SK-MEL-5 (cell line): ENCODE data around the gene BIVM. TPM values are rescaled to one million over a fixed set of nuclear protein-coding genes. Genes with fewer than 3 reads are reported as not detected.

Source experiments
- DNase-seq: peaks from one replicate; pipeline ENCODE4 v3.0.0-alpha.2; 2016; ENCODE audit warnings: low read depth, low spot score
- in situ Hi-C: cut with HindIII; loops from 2 replicates; pipeline ENCODE4 v1.10.0; 2016; ENCODE audit warnings: low sequenced_read_pairs, high pct_unique_total_duplicates, low pct_unique_long_range_greater_than_20kb
- total RNA-seq: library from RNA; depleted of rRNA; stranded (reverse); fragments of >200 nt; shearing (Covaris generic); gene quantifications from 2 replicates; pipeline ENCODE4 v1.2.3, GENCODE V29; 2014

BIVM gene
- total RNA-seq, 1 experiment from 2014 or later: 15.5 TPM

DNA sequence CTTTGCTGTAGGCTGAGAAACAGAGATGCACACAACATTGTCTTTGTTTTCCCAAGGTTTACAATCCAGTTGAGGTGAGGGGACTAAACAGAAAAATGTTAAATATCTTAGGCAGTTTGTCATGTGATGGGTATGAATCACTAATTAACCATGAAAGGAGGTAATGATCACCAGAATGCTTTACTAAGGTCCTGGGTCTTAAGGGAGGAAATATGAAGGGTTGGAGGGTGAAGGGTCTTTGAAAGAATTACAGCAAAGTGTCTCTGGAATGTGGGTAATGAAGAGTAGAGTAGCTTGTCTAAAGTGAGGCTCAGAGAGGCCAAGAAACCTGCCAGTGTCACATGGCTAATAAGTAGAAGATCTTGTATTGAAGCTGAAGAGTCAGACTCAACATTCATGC is 19.0 kb downstream of the BIVM start:
- in situ Hi-C loops: no loop called here
- DNase-seq: peak; percentile 11

- in situ Hi-C loops: no loop called here
- DNase-seq: no peak
These were observed 26.5 kb downstream of the BIVM start for GRCh38 chr13:102825400-102825799.

- DNase-seq: peak; percentile 25
- in situ Hi-C loops: no loop called here
These were observed 27.2 kb downstream of the BIVM start for GRCh38 chr13:102825921-102826706.

- in situ Hi-C loops: no loop called here
- no peak for DNase-seq
These were observed 31.7 kb downstream of the BIVM start for GRCh38 chr13:102830646-102831045.

GRCh38 chr13:102836471-102836870 is 37.6 kb downstream of the BIVM start:
- in situ Hi-C loops: no loop called here
- DNase-seq: no peak

DNA sequence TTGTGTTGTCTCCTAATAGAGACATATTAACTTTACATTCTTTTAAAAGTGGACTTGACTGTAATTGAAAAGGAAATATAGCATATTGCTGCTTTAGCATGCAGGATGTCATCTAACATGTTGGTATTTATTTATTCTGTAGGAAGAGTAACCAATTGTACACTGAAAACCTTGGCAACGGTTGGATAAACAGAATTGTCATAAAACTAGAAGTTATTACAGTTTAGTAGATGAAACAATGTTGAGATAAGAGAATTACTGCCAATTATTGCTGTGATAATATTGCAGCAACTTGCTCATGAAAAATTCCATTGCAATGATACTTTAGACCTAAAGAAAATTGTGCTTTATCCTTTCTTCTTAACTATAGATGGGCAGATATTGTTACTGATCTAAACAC is 39.4 kb downstream of the BIVM start:
- in situ Hi-C loops: no loop called here
- DNase-seq: no peak

GRCh38 chr13:102838982-102839381 is 40.1 kb downstream of the BIVM start:
- no peak for DNase-seq
- in situ Hi-C loops: no loop called here

- in situ Hi-C loops: no loop called here
- no peak for DNase-seq
These were observed 40.5 kb downstream of the BIVM start for GRCh38 chr13:102839462-102839861.

DNA sequence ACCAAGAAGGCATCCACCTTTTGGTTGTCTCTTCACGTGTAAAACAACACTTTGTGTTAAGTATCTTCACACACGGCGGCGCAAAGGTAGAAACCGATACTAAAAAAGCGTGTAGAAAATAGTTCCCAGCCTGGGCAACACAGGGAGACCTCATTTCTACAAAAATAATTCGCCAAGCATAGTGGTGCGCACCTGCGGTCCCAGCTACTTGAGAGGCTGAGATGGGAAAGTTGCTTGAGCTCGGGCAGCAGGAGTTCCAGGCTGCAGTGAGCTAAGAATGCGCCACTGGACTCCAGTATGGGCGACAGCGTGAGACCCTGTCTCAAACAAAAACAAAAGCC is 46.3 kb downstream of the BIVM start:
- in situ Hi-C loops: no loop called here
- DNase-seq: no peak

GRCh38 chr13:102845630-102846260 is 46.8 kb downstream of the BIVM start, which contains the start of gene ERCC5:
Gene ERCC5, plus strand, starts transcription at chr13:102846032. Its CDS starts 235 bp downstream, at chr13:102846267.
- DNase-seq: peak; percentile 95
- in situ Hi-C loops: no loop called here

- peak; percentile 41 for DNase-seq
- in situ Hi-C loops: no loop called here
These were observed 47.5 kb downstream of the BIVM start for GRCh38 chr13:102846261-102847015.

DNA sequence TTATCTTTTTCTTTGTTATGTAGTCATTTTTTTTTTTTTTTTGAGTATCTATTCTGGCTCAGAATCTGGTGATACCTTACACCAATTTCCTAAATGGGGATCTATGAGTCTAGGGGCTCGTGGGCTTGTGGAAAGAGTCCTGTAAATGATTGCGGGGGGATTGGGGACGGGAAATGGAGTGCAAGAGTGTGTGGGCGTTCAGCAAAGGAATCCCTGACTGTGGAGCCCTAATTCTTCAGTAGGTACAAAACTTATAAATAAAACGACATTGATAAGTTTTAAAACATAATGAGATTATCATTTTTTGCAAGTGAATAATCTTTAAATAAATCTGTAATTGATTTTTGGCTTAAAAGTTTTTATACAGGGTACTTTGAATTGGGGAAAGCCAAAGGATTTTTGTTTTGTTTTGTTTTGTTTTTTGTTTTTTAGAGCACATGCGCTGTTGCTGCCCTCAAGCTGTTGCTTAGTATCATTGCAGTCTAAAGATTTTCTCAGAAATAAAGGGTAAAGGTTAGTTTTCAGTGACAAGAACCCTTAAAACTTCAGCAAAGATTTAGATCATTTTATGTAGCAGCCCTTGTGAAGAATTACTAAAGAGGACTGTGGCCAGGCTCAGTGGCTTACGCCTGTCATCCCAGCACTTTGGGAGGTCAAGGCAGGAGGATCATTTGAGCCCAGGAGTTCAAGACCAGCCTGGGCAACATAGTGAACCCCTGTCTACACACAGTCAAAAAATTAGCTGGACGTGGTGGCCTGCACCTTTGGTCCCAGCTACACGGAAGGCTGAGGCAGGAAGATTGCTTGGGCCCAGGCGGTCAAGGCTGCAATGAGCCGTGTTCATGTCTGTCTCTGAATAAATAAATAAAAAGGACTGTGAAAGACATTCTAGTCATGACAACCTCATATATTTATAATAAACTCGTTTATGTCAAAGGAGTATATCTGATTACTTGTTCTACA is 48.6 kb downstream of the BIVM start:
- in situ Hi-C loops: no loop called here
- peak; percentile 54 for DNase-seq

DNA sequence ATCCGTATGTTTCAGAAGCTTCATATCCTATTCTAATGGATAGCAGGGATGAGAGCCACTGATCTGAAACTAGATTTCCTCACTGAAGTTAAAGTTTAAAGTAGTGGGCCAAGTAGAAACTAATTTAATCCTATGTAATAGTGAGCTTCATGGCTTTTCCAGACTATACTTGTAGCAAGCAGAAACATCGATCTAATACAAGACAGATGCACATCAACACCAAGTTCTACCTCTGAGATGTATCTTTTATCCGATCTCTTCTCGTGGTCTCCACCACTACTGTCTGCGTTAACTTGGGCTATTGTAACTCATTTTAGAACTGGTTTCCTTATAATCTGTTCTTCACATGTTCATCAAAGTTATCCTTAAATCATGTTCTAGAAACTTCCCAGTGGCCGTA is 50.0 kb downstream of the BIVM start:
- in situ Hi-C loops: no loop called here
- DNase-seq: no peak

DNA sequence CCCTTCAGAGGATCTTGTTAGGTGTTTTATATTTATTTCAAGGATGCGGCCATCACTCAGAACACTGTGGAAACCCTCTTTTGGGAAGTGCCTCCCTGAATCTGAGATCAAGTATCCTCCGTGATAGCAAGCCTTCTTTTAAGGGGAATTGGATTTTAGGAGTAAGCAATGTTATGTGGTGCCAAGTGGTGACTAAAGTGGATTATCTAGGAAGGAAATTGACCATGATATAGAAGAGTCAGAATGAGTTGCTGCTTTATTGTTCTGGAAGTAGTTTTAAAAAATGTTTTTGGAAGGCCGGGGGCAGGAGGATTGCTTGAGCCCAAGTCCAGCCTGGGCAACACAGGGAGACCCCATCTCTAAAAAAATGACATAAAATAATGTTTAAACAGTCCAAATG is 53.6 kb downstream of the BIVM start:
- in situ Hi-C loops: loop anchor here (10.0 kb wide), 1 partner anchor 268 kb away; no protein-coding TSS in a partner anchor
- no peak for DNase-seq

DNA sequence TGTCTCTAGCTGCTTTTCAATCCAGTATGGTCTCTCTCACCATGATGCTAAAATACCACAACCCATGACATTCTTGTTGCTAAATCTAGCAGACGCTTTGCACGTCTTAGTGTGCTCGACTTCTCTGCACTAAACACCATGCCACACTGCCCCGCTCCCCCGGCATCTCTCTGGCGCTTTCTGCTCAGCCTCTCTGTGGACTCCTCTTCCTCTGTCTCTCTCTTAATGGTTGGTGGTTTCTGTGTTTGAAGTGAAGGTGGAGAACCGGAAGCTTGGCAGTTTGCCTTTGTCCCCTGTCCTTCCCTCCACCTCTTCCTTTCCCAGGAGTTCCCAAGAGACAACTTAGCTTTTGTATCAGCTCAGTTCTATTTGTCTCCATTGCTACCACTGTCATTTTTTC is 55.8 kb downstream of the BIVM start:
- in situ Hi-C loops: loop anchor here (10.0 kb wide), 1 partner anchor 270 kb away; no protein-coding TSS in a partner anchor
- no peak for DNase-seq

DNA sequence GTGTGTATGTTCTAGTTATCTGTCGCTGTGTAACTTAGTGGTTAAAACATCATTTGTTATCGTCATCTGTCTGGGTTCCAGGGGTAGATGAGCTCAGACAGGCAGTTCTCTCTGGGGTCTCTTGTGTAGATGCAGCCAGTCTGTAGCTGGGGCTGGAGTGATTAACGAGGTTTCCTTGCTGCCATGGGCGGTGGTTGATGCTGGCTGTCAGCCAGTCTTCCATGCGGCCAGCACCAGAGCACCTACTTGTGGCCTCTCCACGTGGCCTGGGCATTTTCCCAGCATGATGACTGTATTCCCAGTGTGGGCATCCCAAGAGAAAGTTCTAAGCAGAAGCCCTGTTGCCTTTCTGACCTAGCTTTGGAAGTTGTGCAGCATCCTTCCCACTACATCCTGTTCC is 57.6 kb downstream of the BIVM start:
- DNase-seq: no peak
- in situ Hi-C loops: loop anchor here (10.0 kb wide), 1 partner anchor 272 kb away; no protein-coding TSS in a partner anchor

DNA sequence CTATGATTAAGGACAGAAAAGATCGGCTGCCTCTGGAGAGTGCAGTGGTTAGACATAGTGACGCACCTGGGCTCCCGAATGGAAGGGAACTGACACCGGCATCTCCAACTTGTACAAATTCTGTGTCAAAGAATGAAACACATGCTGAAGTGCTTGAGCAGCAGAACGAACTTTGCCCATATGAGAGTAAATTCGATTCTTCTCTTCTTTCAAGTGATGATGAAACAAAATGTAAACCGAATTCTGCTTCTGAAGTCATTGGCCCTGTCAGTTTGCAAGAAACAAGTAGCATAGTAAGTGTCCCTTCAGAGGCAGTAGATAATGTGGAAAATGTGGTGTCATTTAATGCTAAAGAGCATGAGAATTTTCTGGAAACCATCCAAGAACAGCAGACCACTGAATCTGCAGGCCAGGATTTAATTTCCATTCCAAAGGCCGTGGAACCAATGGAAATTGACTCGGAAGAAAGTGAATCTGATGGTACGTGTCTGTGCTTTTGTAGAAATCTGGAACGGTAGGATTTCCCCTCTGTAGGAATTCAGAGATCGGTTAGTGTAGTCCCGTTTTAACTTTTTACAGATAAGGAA is 63.8 kb downstream of the BIVM start:
- in situ Hi-C loops: no loop called here

More for the DNA sequence above, 63.8 kb downstream of the BIVM start:
- DNase-seq: no peak
